Dedifferentiated amniotic fluid mesenchymal stem cell (primary cell): ENCODE measurements around the gene RTN4IP1.

Source experiments
- DNase-seq: peaks from one replicate; pipeline ENCODE4 v3.0.0-alpha.2; 2016; ENCODE audit errors: extremely low spot score

RTN4IP1 gene

GRCh38 chr6:106547601-106548453 is 81.5 kb downstream of the RTN4IP1 start:
- no peak for DNase-seq

GRCh38 chr6:106546691-106547414 is 82.4 kb downstream of the RTN4IP1 start:
- DNase-seq, result peak; percentile 28

GRCh38 chr6:106546261-106546690 is 83.0 kb downstream of the RTN4IP1 start:
- DNase-seq, result no peak

- no peak for DNase-seq
Measured at GRCh38 chr6:106540907-106541306, 88.4 kb downstream of the RTN4IP1 start.

GRCh38 chr6:106540432-106540831 is 88.9 kb downstream of the RTN4IP1 start:
- DNase-seq, result no peak

- no peak for DNase-seq
Measured at GRCh38 chr6:106539936-106540335, 89.4 kb downstream of the RTN4IP1 start.

GRCh38 chr6:106538145-106538544 is 91.2 kb downstream of the RTN4IP1 start:
- DNase-seq, result no peak

GRCh38 chr6:106537662-106538061 is 91.6 kb downstream of the RTN4IP1 start:
- DNase-seq, result no peak

GRCh38 chr6:106536851-106537250 is 92.4 kb downstream of the RTN4IP1 start:
- DNase-seq, result no peak

- DNase-seq, result no peak
Measured at GRCh38 chr6:106536357-106536756, 92.9 kb downstream of the RTN4IP1 start.

GRCh38 chr6:106535012-106535411 is 94.3 kb downstream of the RTN4IP1 start:
- no peak for DNase-seq

GRCh38 chr6:106534564-106534982 is 94.7 kb downstream of the RTN4IP1 start:
- no peak for DNase-seq

GRCh38 chr6:106534004-106534403 is 95.3 kb downstream of the RTN4IP1 start:
- no peak for DNase-seq

GRCh38 chr6:106533054-106533453 is 96.2 kb downstream of the RTN4IP1 start:
- DNase-seq, result no peak

GRCh38 chr6:106530502-106530901 is 98.8 kb downstream of the RTN4IP1 start:
- no peak for DNase-seq

GRCh38 chr6:106530026-106530425 is 99.3 kb downstream of the RTN4IP1 start:
- no peak for DNase-seq

GRCh38 chr6:106529438-106529837 is 99.9 kb downstream of the RTN4IP1 start:
- no peak for DNase-seq

- no peak for DNase-seq
Measured at GRCh38 chr6:106528521-106528920, 100.8 kb downstream of the RTN4IP1 start.

- peak; percentile 83 for DNase-seq
Measured at GRCh38 chr6:106527979-106528378, 101.3 kb downstream of the RTN4IP1 start.

GRCh38 chr6:106527117-106527516 is 102.2 kb downstream of the RTN4IP1 start:
- no peak for DNase-seq

- no peak for DNase-seq
Measured at GRCh38 chr6:106525882-106526275, 103.4 kb downstream of the RTN4IP1 start.

- no peak for DNase-seq
Measured at GRCh38 chr6:106525107-106525881, 104.0 kb downstream of the RTN4IP1 start.
